ENCODE measurements around the gene ZNF471.

ZNF471 gene

GRCh38 chr19:56537442-56537841, 29.8 kb downstream of the ZNF471 start:
- no peak for TF ChIP-seq REST (IDR thresholded peaks at IDR 0.05; ENCODE audit: low read depth)
- TF ChIP-seq MAX (IDR thresholded peaks at IDR 0.05): no peak

- TF ChIP-seq NFIC (IDR thresholded peaks at IDR 0.05) (no peak), TAF1 (IDR thresholded peaks at IDR 0.05; ENCODE audit: low read depth) (0 out of 2 replicates have a peak, but pooled peaks have one; percentile 21), MAX (IDR thresholded peaks at IDR 0.05) (peak; percentile 30; the same call in 1 of the 2 replicates), EGR1 (IDR thresholded peaks at IDR 0.05) (no peak), REST (IDR thresholded peaks at IDR 0.05; ENCODE audit: low read depth) (no peak)
These were observed 30.7 kb downstream of the ZNF471 start for GRCh38 chr19:56538254-56538760.

- no peak for TF ChIP-seq REST (IDR thresholded peaks at IDR 0.05; ENCODE audit: low read depth)
- no peak for TF ChIP-seq TEAD4 (IDR thresholded peaks at IDR 0.05)
- TF ChIP-seq RAD21 (IDR thresholded peaks at IDR 0.05; ENCODE audit: low read depth): no peak
- no peak for TF ChIP-seq EGR1 (IDR thresholded peaks at IDR 0.05)
- TF ChIP-seq CREB1 (IDR thresholded peaks at IDR 0.05; ENCODE audit: low read depth): no peak
- TF ChIP-seq YY1 (IDR thresholded peaks at IDR 0.05; ENCODE audit: low read depth): no peak
- no peak for TF ChIP-seq ZBTB7A (IDR thresholded peaks at IDR 0.05; ENCODE audit: low read depth)
- TF ChIP-seq NFIC (IDR thresholded peaks at IDR 0.05): no peak
- no peak for TF ChIP-seq TCF12 (IDR thresholded peaks at IDR 0.05; ENCODE audit: low read depth)
- no peak for TF ChIP-seq EP300 (IDR thresholded peaks at IDR 0.05; ENCODE audit: borderline replicate concordance)
- TF ChIP-seq USF1 (IDR thresholded peaks at IDR 0.05): no peak
- TF ChIP-seq FOXM1 (IDR thresholded peaks at IDR 0.05; ENCODE audit: borderline replicate concordance, low read depth): no peak
- no peak; the same call in 1 of the 2 replicates for TF ChIP-seq MAX (IDR thresholded peaks at IDR 0.05)
- TF ChIP-seq TAF1 (IDR thresholded peaks at IDR 0.05; ENCODE audit: low read depth): no peak
- TF ChIP-seq CEBPB (IDR thresholded peaks at IDR 0.05): no peak
These were observed 31.2 kb downstream of the ZNF471 start, which contains the start of gene ZFP28 for GRCh38 chr19:56538761-56539263. Gene ZFP28, plus strand, starts transcription at chr19:56538948. Its CDS starts 71 bp downstream, at chr19:56539019.

- TF ChIP-seq YY1 (IDR thresholded peaks at IDR 0.05; ENCODE audit: low read depth) (no peak), RAD21 (IDR thresholded peaks at IDR 0.05; ENCODE audit: low read depth) (no peak), FOXM1 (IDR thresholded peaks at IDR 0.05; ENCODE audit: borderline replicate concordance, low read depth) (no peak)
These were observed 36.1 kb downstream of the ZNF471 start for GRCh38 chr19:56543776-56544175.

GRCh38 chr19:56547535-56547934, 39.9 kb downstream of the ZNF471 start:
- TF ChIP-seq FOXM1 (IDR thresholded peaks at IDR 0.05; ENCODE audit: borderline replicate concordance, low read depth) (no peak), YY1 (IDR thresholded peaks at IDR 0.05; ENCODE audit: low read depth) (no peak), REST (IDR thresholded peaks at IDR 0.05; ENCODE audit: low read depth) (no peak), EGR1 (IDR thresholded peaks at IDR 0.05) (no peak), TCF12 (IDR thresholded peaks at IDR 0.05; ENCODE audit: low read depth) (no peak), USF1 (IDR thresholded peaks at IDR 0.05) (no peak), TEAD4 (IDR thresholded peaks at IDR 0.05) (no peak), CREB1 (IDR thresholded peaks at IDR 0.05; ENCODE audit: low read depth) (no peak), NFIC (IDR thresholded peaks at IDR 0.05) (no peak), MAX (IDR thresholded peaks at IDR 0.05) (no peak), RAD21 (IDR thresholded peaks at IDR 0.05; ENCODE audit: low read depth) (no peak), ZBTB7A (IDR thresholded peaks at IDR 0.05; ENCODE audit: low read depth) (no peak), CEBPB (IDR thresholded peaks at IDR 0.05) (no peak)

Data from Ishikawa (cell line).